Measurements from ENCODE around the gene TSGA10IP. TPM values are rescaled to one million over a fixed set of nuclear protein-coding genes. Genes with fewer than 3 reads are reported as not detected.

TSGA10IP gene
- total RNA-seq, 1 donor from 2014 or later, result 0.68 TPM

- Mint-ChIP-seq H3K4me3 (no peak overlapping the region), H3K4me1 (ENCODE audit: unreplicated experiment) (no peaks in the 10 kb centered on the region), H3K36me3 (peaks cover 18% of the 10 kb centered on the region), H3K27me3 (no peaks in the 10 kb centered on the region), H3K9me3 (no peaks in the 10 kb centered on the region), H3K27ac (no peak overlapping the region)
- DNase-seq (ENCODE audit: extremely low spot score, unreplicated experiment), result no peak
- TF ChIP-seq CTCF (conservative IDR thresholded peaks at IDR 0.05), result no peak
Observed at GRCh38 chr11:65976216-65977176, 31.2 kb downstream of the TSGA10IP start.

- H3K4me3 Mint-ChIP-seq, result no peak overlapping the region
- no peaks in the 10 kb centered on the region for H3K9me3 Mint-ChIP-seq
- DNase-seq (ENCODE audit: extremely low spot score, unreplicated experiment), result no peak
- H3K4me1 Mint-ChIP-seq (ENCODE audit: unreplicated experiment), result no peaks in the 10 kb centered on the region
- H3K27ac Mint-ChIP-seq, result no peak overlapping the region
- H3K36me3 Mint-ChIP-seq, result peaks cover 13% of the 10 kb centered on the region
- H3K27me3 Mint-ChIP-seq, result no peaks in the 10 kb centered on the region
- no peak for TF ChIP-seq CTCF (conservative IDR thresholded peaks at IDR 0.05)
Observed at GRCh38 chr11:65977621-65978390, 32.5 kb downstream of the TSGA10IP start.

GRCh38 chr11:65978391-65979238 is 33.3 kb downstream of the TSGA10IP start:
- H3K27me3 Mint-ChIP-seq, result no peaks in the 10 kb centered on the region
- no peak for TF ChIP-seq CTCF (conservative IDR thresholded peaks at IDR 0.05)

GRCh38 chr11:65979261-65979759 is 34.0 kb downstream of the TSGA10IP start:
- no peak for DNase-seq (ENCODE audit: extremely low spot score, unreplicated experiment)
- H3K27ac Mint-ChIP-seq, result no peak overlapping the region
- TF ChIP-seq CTCF (conservative IDR thresholded peaks at IDR 0.05), result no peak
- no peak overlapping the region for H3K4me3 Mint-ChIP-seq
- no peaks in the 10 kb centered on the region for H3K9me3 Mint-ChIP-seq
- no peaks in the 10 kb centered on the region for H3K27me3 Mint-ChIP-seq
- peaks cover 5% of the 10 kb centered on the region for H3K36me3 Mint-ChIP-seq
- H3K4me1 Mint-ChIP-seq (ENCODE audit: unreplicated experiment), result no peaks in the 10 kb centered on the region

More at GRCh38 chr11:65978391-65979238, 33.3 kb downstream of the TSGA10IP start:
- H3K4me3 Mint-ChIP-seq, result no peak overlapping the region
- DNase-seq (ENCODE audit: extremely low spot score, unreplicated experiment), result no peak
- peaks cover 8% of the 10 kb centered on the region for H3K36me3 Mint-ChIP-seq
- no peaks in the 10 kb centered on the region for H3K9me3 Mint-ChIP-seq
- no peaks in the 10 kb centered on the region for H3K4me1 Mint-ChIP-seq (ENCODE audit: unreplicated experiment)
- no peak overlapping the region for H3K27ac Mint-ChIP-seq

Data from type B pancreatic cell (in vitro differentiated cells).